OCI-LY1 (cell line): ENCODE measurements around the gene BICDL2.

Source experiments
- CTCF ChIP-seq: fragments of 200-600 bp; sonication (generic), shearing (Covaris generic); IDR thresholded peaks from 2 replicates; pipeline ENCODE4 v1.5.1; 2017; ENCODE audit warnings: mild to moderate bottlenecking, antibody characterized with exemption, low read length, moderate library complexity, mixed read lengths
- EZH2 ChIP-seq: fragments of 200-600 bp; sonication (generic), shearing (Covaris generic); IDR thresholded peaks from 2 replicates; pipeline ENCODE4 v1.8.0; 2017; ENCODE audit warnings: borderline replicate concordance, mixed run types, mild to moderate bottlenecking, antibody characterized with exemption, low read length, moderate library complexity, mixed read lengths

GRCh38 chr16:3076577-3076976, 39.8 kb upstream of the BICDL2 start:
- TF ChIP-seq CTCF (no peak), EZH2 (no peak)
